Loucy (cell line): ENCODE measurements around the gene PLEKHG4.

ENCODE experiments used
- H2AFZ ChIP-seq: fragments of 200-600 bp; sonication (generic); 2 replicates; pipeline ENCODE4 v1.6.0; 2016; ENCODE audit warnings: antibody characterized with exemption, mild to moderate bottlenecking, low read length, moderate library complexity
- H3F3A ChIP-seq: fragments of 200-600 bp; 2 replicates; pipeline ENCODE4 v1.6.0; 2016; ENCODE audit warnings: antibody characterized with exemption, low read depth, mild to moderate bottlenecking
- H3K27me3 ChIP-seq: fragments of 200-600 bp; sonication (generic); 2 replicates; pipeline ENCODE4 v1.6.1; 2014; ENCODE audit warnings: low read length, mild to moderate bottlenecking; ENCODE audit not compliant: insufficient read depth, poor library complexity, severe bottlenecking
- H3K36me3 ChIP-seq: fragments of 200-600 bp; sonication (generic); 2 replicates; pipeline ENCODE4 v1.6.1; 2016; ENCODE audit warnings: low read length; ENCODE audit not compliant: insufficient read depth
- H3K4me1 ChIP-seq: fragments of 200-600 bp; sonication (generic); 2 replicates; pipeline ENCODE4 v1.5.1; 2014; ENCODE audit warnings: low read length, mild to moderate bottlenecking; ENCODE audit not compliant: insufficient read depth, poor library complexity, severe bottlenecking
- H3K4me2 ChIP-seq: fragments of 200-600 bp; sonication (generic); 2 replicates; pipeline ENCODE4 v1.6.0; 2014; ENCODE audit warnings: antibody characterized with exemption, low read length, low read depth, mild to moderate bottlenecking; ENCODE audit not compliant: poor library complexity, severe bottlenecking
- H3K4me3 ChIP-seq: fragments of 200-600 bp; sonication (generic); 2 replicates; pipeline ENCODE4 v1.5.1; 2014; ENCODE audit warnings: low read length, mild to moderate bottlenecking, mixed read lengths; ENCODE audit not compliant: poor library complexity, severe bottlenecking
- H3K79me2 ChIP-seq: fragments of 200-600 bp; sonication (generic); 2 replicates; pipeline ENCODE4 v1.6.1; 2014; ENCODE audit warnings: low read length; ENCODE audit not compliant: insufficient read depth
- H3K9ac ChIP-seq: fragments of 200-600 bp; sonication (generic); 2 replicates; pipeline ENCODE4 v1.6.0; 2014; ENCODE audit warnings: mild to moderate bottlenecking, low read depth, low read length, moderate library complexity; ENCODE audit not compliant: poor library complexity, severe bottlenecking
- H3K9me2 ChIP-seq: fragments of 200-600 bp; sonication (generic); replicated peaks from 2 replicates; pipeline ENCODE4 v1.6.1; 2016; ENCODE audit warnings: low read depth, low read length, mixed read lengths
- H3K9me3 ChIP-seq: fragments of 200-600 bp; sonication (generic); 2 replicates; pipeline ENCODE4 v1.6.1; 2014; ENCODE audit warnings: mild to moderate bottlenecking, antibody characterized with exemption, low read length, low read depth; ENCODE audit not compliant: insufficient read depth
- H4K20me1 ChIP-seq: fragments of 200-600 bp; sonication (generic); 2 replicates; pipeline ENCODE4 v1.6.0; 2014; ENCODE audit warnings: antibody characterized with exemption, low read length, mild to moderate bottlenecking; ENCODE audit not compliant: insufficient read depth, poor library complexity, severe bottlenecking
- CTCF ChIP-seq: fragments of 200-600 bp; sonication (generic); conservative IDR thresholded peaks from 2 replicates; pipeline ENCODE4 v1.5.1; 2014; ENCODE audit warnings: mild to moderate bottlenecking, antibody characterized with exemption, low read length
- EZH2phosphoT487 ChIP-seq: fragments of 200-600 bp; IDR thresholded peaks from 2 replicates; pipeline ENCODE4 v1.6.1; 2018; ENCODE audit warnings: antibody characterized with exemption, mild to moderate bottlenecking, moderate library complexity, borderline replicate concordance

Gene PLEKHG4

GRCh38 chr16:67255553-67256221, 23.6 kb upstream of the PLEKHG4 start:
- TF ChIP-seq EZH2phosphoT487, result no peak
- TF ChIP-seq CTCF, result no peak
- no peak overlapping the region for H3K4me2 ChIP-seq
- no peaks in the 10 kb centered on the region for H3K4me1 ChIP-seq
- no peaks in the 10 kb centered on the region for H4K20me1 ChIP-seq
- no peak overlapping the region for H3K9ac ChIP-seq
- H3K36me3 ChIP-seq, result no peaks in the 10 kb centered on the region
- H3K79me2 ChIP-seq, result no peaks in the 10 kb centered on the region
- no peaks in the 10 kb centered on the region for H3F3A ChIP-seq
- no peaks in the 10 kb centered on the region for H3K27me3 ChIP-seq
- no peaks in the 10 kb centered on the region for H3K9me2 ChIP-seq
- H2AFZ ChIP-seq, result no peak overlapping the region
- H3K9me3 ChIP-seq, result no peaks in the 10 kb centered on the region
- no peak overlapping the region for H3K4me3 ChIP-seq

GRCh38 chr16:67256701-67257230, 22.6 kb upstream of the PLEKHG4 start:
- TF ChIP-seq CTCF, result no peak
- TF ChIP-seq EZH2phosphoT487, result no peak
- Histone ChIP-seq H3K9me2 (no peaks in the 10 kb centered on the region), H2AFZ (no peak overlapping the region), H3K4me2 (no peak overlapping the region), H3K27me3 (no peaks in the 10 kb centered on the region), H3K9me3 (no peaks in the 10 kb centered on the region), H3K36me3 (no peaks in the 10 kb centered on the region), H3K9ac (no peak overlapping the region), H3F3A (no peaks in the 10 kb centered on the region), H3K4me1 (no peaks in the 10 kb centered on the region), H4K20me1 (no peaks in the 10 kb centered on the region), H3K79me2 (no peaks in the 10 kb centered on the region), H3K4me3 (no peak overlapping the region)

DNA sequence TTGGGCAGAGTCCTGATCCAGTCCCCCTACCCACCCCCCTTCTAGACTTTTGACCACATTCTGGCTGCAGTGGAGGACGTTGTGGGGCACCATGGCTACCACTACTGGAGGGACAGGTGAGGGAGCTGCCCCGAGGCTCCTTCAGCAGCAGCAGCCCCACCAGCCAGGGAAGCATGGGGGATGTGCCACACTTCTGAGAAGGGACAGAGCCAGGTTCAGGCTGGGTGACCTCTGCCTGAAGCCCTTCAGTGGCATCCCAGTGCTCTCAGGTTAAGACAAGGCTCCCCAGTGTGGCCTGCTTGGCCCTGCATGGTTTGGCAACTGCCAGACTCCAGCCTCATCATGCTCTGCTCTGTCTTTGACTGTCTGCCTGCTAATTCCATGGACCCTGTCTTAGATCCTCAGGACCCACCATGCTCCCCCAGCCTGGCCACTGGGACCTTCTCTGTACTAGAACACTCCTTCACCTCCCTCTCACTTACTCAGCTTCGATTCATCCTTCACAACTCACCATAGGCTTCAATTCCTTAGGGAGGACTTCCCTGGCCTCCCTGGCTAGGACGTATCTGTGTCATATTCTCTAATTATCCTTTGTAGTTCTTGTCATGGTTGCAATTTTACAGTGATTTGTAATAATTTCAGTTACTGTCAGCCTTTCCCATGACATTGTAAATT, 21.7 kb upstream of the PLEKHG4 start:
- no peaks in the 10 kb centered on the region for H3K9me2 ChIP-seq
- H3K4me2 ChIP-seq, result no peak overlapping the region
- TF ChIP-seq EZH2phosphoT487, result no peak
- TF ChIP-seq CTCF, result no peak
- no peaks in the 10 kb centered on the region for H3F3A ChIP-seq
- H3K9me3 ChIP-seq, result no peaks in the 10 kb centered on the region
- no peaks in the 10 kb centered on the region for H3K36me3 ChIP-seq
- no peaks in the 10 kb centered on the region for H3K27me3 ChIP-seq
- H2AFZ ChIP-seq, result no peak overlapping the region
- no peak overlapping the region for H3K4me3 ChIP-seq
- no peaks in the 10 kb centered on the region for H3K79me2 ChIP-seq
- H4K20me1 ChIP-seq, result no peaks in the 10 kb centered on the region
- no peak overlapping the region for H3K9ac ChIP-seq
- no peaks in the 10 kb centered on the region for H3K4me1 ChIP-seq
